Measurements from ENCODE around the gene CYP24A1. TPM values are rescaled to one million over a fixed set of nuclear protein-coding genes. Genes with fewer than 3 reads are reported as not detected.

Gene CYP24A1
- polyA plus RNA-seq, 1 donor (not counting 4 experiments of a cell fraction or from before 2014, with no cell fraction given): 18.2 TPM

DNA sequence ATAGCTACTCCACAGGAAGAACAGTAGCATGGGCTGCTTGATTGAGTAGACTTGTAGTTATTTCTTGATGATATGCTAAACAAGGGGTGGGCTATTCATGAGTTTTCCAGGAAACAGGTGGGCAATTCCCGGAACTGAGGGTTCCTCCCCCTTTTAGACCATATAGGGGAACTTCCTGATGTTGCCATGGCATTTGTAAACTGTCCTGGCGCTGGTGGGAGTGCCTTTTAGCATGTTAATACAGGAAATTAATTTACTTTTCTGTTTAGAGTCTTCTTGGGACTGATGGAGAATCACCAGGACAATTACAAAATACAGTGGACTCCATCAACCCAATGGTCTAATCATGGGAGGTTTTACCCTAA lies 22.7 kb downstream of the CYP24A1 start:
- no peak for FAIRE-seq
- DNase-seq (ENCODE audit: low read depth, low spot score): no peak
- no peaks in the 10 kb centered on the region for H3K27me3 ChIP-seq (ENCODE audit: control insufficient read depth, extremely low read depth, insufficient read depth, low read length)
- peaks cover 18% of the 10 kb centered on the region for H3K4me1 ChIP-seq (ENCODE audit: control insufficient read depth, extremely low read depth, insufficient read depth, low read length)
- no peaks in the 10 kb centered on the region for H3K79me2 ChIP-seq (ENCODE audit: control insufficient read depth, insufficient read depth, low read length)
- dilution Hi-C loops (cut with MboI; ENCODE audit: extremely low pct_ligation_motif_present, low sequenced_read_pairs): no loop called here
- H3K36me3 ChIP-seq (ENCODE audit: control insufficient read depth in 2 of 2, extremely low read depth in 1 of 2, insufficient read depth in 2 of 2, low read length in 2 of 2): no peaks in the 10 kb centered on the region
- H3K4me2 ChIP-seq (ENCODE audit: control insufficient read depth, extremely low read depth, insufficient read depth, low read depth, low read length): no peak overlapping the region
- H4K20me1 ChIP-seq (ENCODE audit: control insufficient read depth, extremely low read depth, insufficient read depth, low read length): no peaks in the 10 kb centered on the region
- no peak overlapping the region for H3K4me3 ChIP-seq (ENCODE audit: control insufficient read depth in 2 of 3, extremely low read depth in 1 of 3, insufficient read depth in 2 of 3, low read depth in 1 of 3, low read length in 3 of 3)
- H3K9me1 ChIP-seq (ENCODE audit: control insufficient read depth, extremely low read depth, insufficient read depth, low read length): no peaks in the 10 kb centered on the region
- no peak for TF ChIP-seq EZH2 (IDR thresholded peaks at IDR 0.05; ENCODE audit: low read length)
- TF ChIP-seq, protein P1, sequence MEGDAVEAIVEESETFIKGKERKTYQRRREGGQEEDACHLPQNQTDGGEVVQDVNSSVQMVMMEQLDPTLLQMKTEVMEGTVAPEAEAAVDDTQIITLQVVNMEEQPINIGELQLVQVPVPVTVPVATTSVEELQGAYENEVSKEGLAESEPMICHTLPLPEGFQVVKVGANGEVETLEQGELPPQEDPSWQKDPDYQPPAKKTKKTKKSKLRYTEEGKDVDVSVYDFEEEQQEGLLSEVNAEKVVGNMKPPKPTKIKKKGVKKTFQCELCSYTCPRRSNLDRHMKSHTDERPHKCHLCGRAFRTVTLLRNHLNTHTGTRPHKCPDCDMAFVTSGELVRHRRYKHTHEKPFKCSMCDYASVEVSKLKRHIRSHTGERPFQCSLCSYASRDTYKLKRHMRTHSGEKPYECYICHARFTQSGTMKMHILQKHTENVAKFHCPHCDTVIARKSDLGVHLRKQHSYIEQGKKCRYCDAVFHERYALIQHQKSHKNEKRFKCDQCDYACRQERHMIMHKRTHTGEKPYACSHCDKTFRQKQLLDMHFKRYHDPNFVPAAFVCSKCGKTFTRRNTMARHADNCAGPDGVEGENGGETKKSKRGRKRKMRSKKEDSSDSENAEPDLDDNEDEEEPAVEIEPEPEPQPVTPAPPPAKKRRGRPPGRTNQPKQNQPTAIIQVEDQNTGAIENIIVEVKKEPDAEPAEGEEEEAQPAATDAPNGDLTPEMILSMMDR (optimal IDR thresholded peaks at IDR 0.05 in 1 of 3, IDR thresholded peaks at IDR 0.05 in 1 of 3, conservative IDR thresholded peaks at IDR 0.05 in 1 of 3; ENCODE audit: extremely low read depth in 1 of 3, insufficient read depth in 2 of 3, low read length in 3 of 3): no peak
- H3K27ac ChIP-seq (ENCODE audit: control insufficient read depth, insufficient read depth, low read length): no peak overlapping the region
- H3K9ac ChIP-seq (ENCODE audit: control insufficient read depth, extremely low read depth, insufficient read depth, low read length): no peak overlapping the region
- no peak overlapping the region for H2AFZ ChIP-seq (ENCODE audit: control insufficient read depth, low read length)
- H3K9me3 ChIP-seq (ENCODE audit: control insufficient read depth, low read depth, low read length): no peaks in the 10 kb centered on the region

DNA sequence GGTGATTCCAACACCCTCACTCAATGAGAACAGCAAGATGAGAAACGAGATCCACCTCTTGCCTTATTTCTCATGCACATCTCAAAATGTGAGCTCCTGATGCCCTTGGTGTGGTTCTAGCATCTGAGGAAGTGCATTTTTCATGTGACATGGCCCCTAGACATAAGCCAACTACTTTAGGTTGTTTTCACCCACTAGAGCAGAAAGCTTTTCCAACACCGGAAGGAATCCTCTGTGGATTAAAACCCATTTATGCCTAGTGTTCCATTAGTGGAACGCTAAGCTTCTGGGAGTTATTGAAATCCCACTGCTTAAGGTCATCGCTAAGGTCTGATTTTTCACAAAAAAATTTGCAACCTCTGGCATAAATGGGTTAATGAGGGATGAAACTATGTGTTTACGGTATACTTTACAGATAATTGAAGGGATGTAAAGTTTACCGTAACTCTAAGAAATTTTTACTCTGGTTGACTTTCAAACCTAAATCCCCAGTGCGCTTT lies 24.0 kb downstream of the CYP24A1 start:
- Histone ChIP-seq H3K9me1 (ENCODE audit: control insufficient read depth, extremely low read depth, insufficient read depth, low read length) (no peaks in the 10 kb centered on the region), H3K4me2 (ENCODE audit: control insufficient read depth, extremely low read depth, insufficient read depth, low read depth, low read length) (no peak overlapping the region), H3K9ac (ENCODE audit: control insufficient read depth, extremely low read depth, insufficient read depth, low read length) (no peak overlapping the region), H3K27me3 (ENCODE audit: control insufficient read depth, extremely low read depth, insufficient read depth, low read length) (no peaks in the 10 kb centered on the region), H3K27ac (ENCODE audit: control insufficient read depth, insufficient read depth, low read length) (no peak overlapping the region), H3K4me3 (ENCODE audit: control insufficient read depth in 2 of 3, extremely low read depth in 1 of 3, insufficient read depth in 2 of 3, low read depth in 1 of 3, low read length in 3 of 3) (no peak overlapping the region), H3K4me1 (ENCODE audit: control insufficient read depth, extremely low read depth, insufficient read depth, low read length) (peaks cover 18% of the 10 kb centered on the region), H4K20me1 (ENCODE audit: control insufficient read depth, extremely low read depth, insufficient read depth, low read length) (no peaks in the 10 kb centered on the region), H3K36me3 (ENCODE audit: control insufficient read depth in 2 of 2, extremely low read depth in 1 of 2, insufficient read depth in 2 of 2, low read length in 2 of 2) (no peaks in the 10 kb centered on the region), H3K79me2 (ENCODE audit: control insufficient read depth, insufficient read depth, low read length) (no peaks in the 10 kb centered on the region), H2AFZ (ENCODE audit: control insufficient read depth, low read length) (no peak overlapping the region), H3K9me3 (ENCODE audit: control insufficient read depth, low read depth, low read length) (no peaks in the 10 kb centered on the region)
- dilution Hi-C loops (cut with MboI; ENCODE audit: extremely low pct_ligation_motif_present, low sequenced_read_pairs): no loop called here
- TF ChIP-seq, protein P1 (optimal IDR thresholded peaks at IDR 0.05 in 1 of 3, IDR thresholded peaks at IDR 0.05 in 1 of 3, conservative IDR thresholded peaks at IDR 0.05 in 1 of 3; ENCODE audit: extremely low read depth in 1 of 3, insufficient read depth in 2 of 3, low read length in 3 of 3): no peak
- TF ChIP-seq EZH2 (IDR thresholded peaks at IDR 0.05; ENCODE audit: low read length): no peak
- DNase-seq (ENCODE audit: low read depth, low spot score) (no peak), FAIRE-seq (no peak)
